Measurements from ENCODE around the gene SETD1A. TPM values are rescaled to one million over a fixed set of nuclear protein-coding genes. Genes with fewer than 3 reads are reported as not detected.

SETD1A gene
- total RNA-seq, result 4.7 and 5.5 TPM in 2 replicates

- no peak for TF ChIP-seq CTCF (conservative IDR thresholded peaks at IDR 0.05; ENCODE audit: low read depth, low read length)
- peak; percentile 52 for DNase-seq (ENCODE audit: low read depth)
- peak within 1 kb of the TSS; percentile 82 for H3K4me3 ChIP-seq (ENCODE audit: low read depth, low read length)
These were observed at the start of gene SETD1A for GRCh38 chr16:30957456-30958174. Gene SETD1A (plus strand): TSS chr16:30957754. CDS start chr16:30958732, 978 bp downstream.

DNA sequence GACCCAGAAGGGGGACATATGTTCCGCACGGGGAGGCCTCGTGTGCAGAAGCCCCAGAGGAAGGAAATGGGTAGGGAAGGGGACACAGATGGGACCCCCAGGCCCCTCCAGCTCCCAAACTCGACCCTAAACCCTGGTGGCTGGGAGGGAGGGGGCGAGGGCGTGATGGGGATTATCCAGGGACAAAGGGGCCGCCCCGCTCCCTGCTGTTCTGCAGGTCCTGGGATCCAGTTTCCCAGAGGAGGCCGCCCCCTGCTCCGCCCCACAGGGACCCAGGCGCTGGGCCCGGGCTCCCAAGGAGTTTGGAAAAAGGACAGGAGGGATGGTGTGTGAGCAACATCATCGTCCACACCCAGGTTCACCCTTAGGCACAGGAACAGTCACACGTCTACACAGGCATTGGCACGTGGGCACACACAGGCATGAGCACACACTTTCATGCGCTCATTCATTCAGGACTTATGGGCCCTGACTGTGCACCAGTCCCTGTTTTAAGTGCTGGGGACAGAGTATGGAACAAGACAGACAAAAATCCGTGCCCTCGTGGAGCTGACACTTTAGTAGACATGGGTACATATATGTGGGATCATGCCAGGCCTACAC, 47.0 kb upstream of the SETD1A start:
- no peak overlapping the region for H3K4me3 ChIP-seq (ENCODE audit: low read depth, low read length)
- DNase-seq (ENCODE audit: low read depth), result no peak
- TF ChIP-seq CTCF (conservative IDR thresholded peaks at IDR 0.05; ENCODE audit: low read depth, low read length), result no peak

GRCh38 chr16:30912794-30913412, 44.7 kb upstream of the SETD1A start:
- no peak for TF ChIP-seq CTCF (conservative IDR thresholded peaks at IDR 0.05; ENCODE audit: low read depth, low read length)
- no peak overlapping the region for H3K4me3 ChIP-seq (ENCODE audit: low read depth, low read length)
- DNase-seq (ENCODE audit: low read depth), result no peak

GRCh38 chr16:30914830-30915229, 42.7 kb upstream of the SETD1A start:
- DNase-seq (ENCODE audit: low read depth), result no peak
- TF ChIP-seq CTCF (conservative IDR thresholded peaks at IDR 0.05; ENCODE audit: low read depth, low read length), result no peak
- H3K4me3 ChIP-seq (ENCODE audit: low read depth, low read length), result no peak overlapping the region

GRCh38 chr16:30918614-30919013, 38.9 kb upstream of the SETD1A start:
- TF ChIP-seq CTCF (conservative IDR thresholded peaks at IDR 0.05; ENCODE audit: low read depth, low read length), result no peak

GRCh38 chr16:30920891-30921290, 36.7 kb upstream of the SETD1A start:
- no peak for TF ChIP-seq CTCF (conservative IDR thresholded peaks at IDR 0.05; ENCODE audit: low read depth, low read length)

More at GRCh38 chr16:30918614-30919013, 38.9 kb upstream of the SETD1A start:
- no peak for DNase-seq (ENCODE audit: low read depth)
- no peak overlapping the region for H3K4me3 ChIP-seq (ENCODE audit: low read depth, low read length)

More at GRCh38 chr16:30920891-30921290, 36.7 kb upstream of the SETD1A start:
- H3K4me3 ChIP-seq (ENCODE audit: low read depth, low read length), result no peak overlapping the region
- no peak for DNase-seq (ENCODE audit: low read depth)
